RWPE2 (cell line): ENCODE measurements around the gene PCSK1.
"Not testable (repeated sequence)": the region's sequence is repeated elsewhere in the genome, so short reads cannot be mapped to it uniquely, and the experiment has no call there.

Source experiments
- ATAC-seq: fragments of 200-7000 bp; cut with Tn5 transposase; 3 replicates; pipeline ENCODE4 v1.9.1; 2021; ENCODE audit warnings: low read depth
- DNase-seq: peaks from one replicate; pipeline ENCODE4 v3.0.0-alpha.2; 2020; ENCODE audit warnings: low spot score
- H3K27ac ChIP-seq: fragments of 450-650 bp; 2 replicates; pipeline ENCODE4 v1.5.1; 2017; ENCODE audit warnings: mild to moderate bottlenecking; ENCODE audit not compliant: poor library complexity, severe bottlenecking
- H3K27me3 ChIP-seq: fragments of 250-450 bp; sonication (Bioruptor Pico); 2 replicates; pipeline ENCODE4 v1.5.1; 2021; ENCODE audit warnings: mild to moderate bottlenecking, moderate library complexity; ENCODE audit not compliant: insufficient read depth, poor library complexity, severe bottlenecking
- H3K36me3 ChIP-seq: fragments of 250-450 bp; sonication (Bioruptor Pico); 2 replicates; pipeline ENCODE4 v1.5.1; 2020; ENCODE audit warnings: low read depth, mild to moderate bottlenecking, moderate library complexity
- H3K4me1 ChIP-seq: fragments of 250-450 bp; sonication (Bioruptor Pico); 2 replicates; pipeline ENCODE4 v1.5.1; 2021; ENCODE audit warnings: mild to moderate bottlenecking, moderate library complexity; ENCODE audit not compliant: insufficient read depth, poor library complexity, severe bottlenecking
- H3K4me3 ChIP-seq: fragments of 250-450 bp; sonication (Bioruptor Pico); 2 replicates; pipeline ENCODE4 v1.5.1; 2021; ENCODE audit warnings: mild to moderate bottlenecking, moderate library complexity; ENCODE audit not compliant: severe bottlenecking
- H3K9me3 ChIP-seq: fragments of 250-450 bp; sonication (Bioruptor Pico); 2 replicates; pipeline ENCODE4 v1.5.1; 2021; ENCODE audit warnings: mild to moderate bottlenecking, moderate library complexity; ENCODE audit not compliant: severe bottlenecking
- TF ChIP-seq, protein P1 (sequence below): fragments of 450-650 bp; IDR thresholded peaks from one replicate; pipeline ENCODE4 v1.5.1; 2017; ENCODE audit warnings: mild to moderate bottlenecking, moderate library complexity; ENCODE audit not compliant: poor library complexity, severe bottlenecking

The PCSK1 gene

DNA sequence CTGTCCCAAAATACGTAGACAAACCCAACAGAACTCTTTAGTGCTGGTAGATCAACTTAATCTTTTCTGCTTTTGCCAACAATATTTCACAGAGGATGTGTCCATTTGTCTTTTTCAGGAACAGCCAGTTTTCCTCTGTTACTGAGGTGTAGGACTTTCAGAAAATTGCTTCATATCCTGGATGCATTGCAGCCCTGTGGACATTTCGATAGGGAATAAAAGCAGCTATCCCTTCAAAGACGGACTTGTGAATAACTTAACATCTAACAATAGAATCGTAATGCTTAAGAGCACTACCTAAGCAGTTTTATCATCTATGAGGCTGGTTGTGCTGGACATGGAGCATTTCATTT lies 59.7 kb downstream of the PCSK1 start:
- no peak for DNase-seq
- Histone ChIP-seq H3K36me3 (no peaks in the 10 kb centered on the region), H3K4me1 (no peaks in the 10 kb centered on the region), H3K4me3 (no peak overlapping the region), H3K9me3 (no peaks in the 10 kb centered on the region), H3K27ac (no peak overlapping the region), H3K27me3 (no peaks in the 10 kb centered on the region)
- TF ChIP-seq, protein P1, sequence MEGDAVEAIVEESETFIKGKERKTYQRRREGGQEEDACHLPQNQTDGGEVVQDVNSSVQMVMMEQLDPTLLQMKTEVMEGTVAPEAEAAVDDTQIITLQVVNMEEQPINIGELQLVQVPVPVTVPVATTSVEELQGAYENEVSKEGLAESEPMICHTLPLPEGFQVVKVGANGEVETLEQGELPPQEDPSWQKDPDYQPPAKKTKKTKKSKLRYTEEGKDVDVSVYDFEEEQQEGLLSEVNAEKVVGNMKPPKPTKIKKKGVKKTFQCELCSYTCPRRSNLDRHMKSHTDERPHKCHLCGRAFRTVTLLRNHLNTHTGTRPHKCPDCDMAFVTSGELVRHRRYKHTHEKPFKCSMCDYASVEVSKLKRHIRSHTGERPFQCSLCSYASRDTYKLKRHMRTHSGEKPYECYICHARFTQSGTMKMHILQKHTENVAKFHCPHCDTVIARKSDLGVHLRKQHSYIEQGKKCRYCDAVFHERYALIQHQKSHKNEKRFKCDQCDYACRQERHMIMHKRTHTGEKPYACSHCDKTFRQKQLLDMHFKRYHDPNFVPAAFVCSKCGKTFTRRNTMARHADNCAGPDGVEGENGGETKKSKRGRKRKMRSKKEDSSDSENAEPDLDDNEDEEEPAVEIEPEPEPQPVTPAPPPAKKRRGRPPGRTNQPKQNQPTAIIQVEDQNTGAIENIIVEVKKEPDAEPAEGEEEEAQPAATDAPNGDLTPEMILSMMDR = no peak
- ATAC-seq = no peak

DNA sequence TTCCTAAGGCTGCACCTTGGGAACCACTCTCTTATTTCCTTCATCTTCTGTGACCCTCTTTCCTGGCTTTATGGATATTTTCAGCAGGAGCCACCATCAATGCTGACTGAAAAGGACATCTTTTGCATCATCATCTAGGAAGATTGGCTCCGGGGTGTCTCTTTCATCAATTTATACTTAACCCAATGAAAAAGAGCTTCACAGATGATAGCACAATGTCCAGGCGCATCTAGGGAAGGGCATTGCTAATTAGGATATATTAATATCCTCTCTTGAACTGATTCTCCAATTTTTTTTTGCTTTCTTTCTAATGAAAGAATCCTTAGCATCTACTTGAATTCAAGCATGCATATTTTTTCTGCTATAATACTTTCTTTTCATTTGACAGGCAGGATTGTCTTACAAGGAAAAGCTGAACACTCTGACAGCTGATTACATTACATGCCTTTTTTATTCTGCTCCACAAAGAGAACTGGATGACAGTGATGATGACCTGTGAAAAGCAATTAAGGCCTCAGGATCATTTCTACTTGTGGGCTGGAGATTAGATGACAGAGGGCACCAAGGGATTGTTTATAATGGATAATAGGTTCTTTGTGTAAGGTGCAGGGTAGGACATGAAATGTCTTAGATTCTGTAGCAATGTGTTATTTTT lies 60.2 kb downstream of the PCSK1 start:
- H3K27ac ChIP-seq = no peak overlapping the region
- no peak for ATAC-seq
- no peaks in the 10 kb centered on the region for H3K27me3 ChIP-seq
- no peak for DNase-seq
- H3K4me1 ChIP-seq = no peaks in the 10 kb centered on the region
- H3K4me3 ChIP-seq = no peak overlapping the region
- TF ChIP-seq, protein P1 = no peak
- H3K9me3 ChIP-seq = no peaks in the 10 kb centered on the region
- no peaks in the 10 kb centered on the region for H3K36me3 ChIP-seq

DNA sequence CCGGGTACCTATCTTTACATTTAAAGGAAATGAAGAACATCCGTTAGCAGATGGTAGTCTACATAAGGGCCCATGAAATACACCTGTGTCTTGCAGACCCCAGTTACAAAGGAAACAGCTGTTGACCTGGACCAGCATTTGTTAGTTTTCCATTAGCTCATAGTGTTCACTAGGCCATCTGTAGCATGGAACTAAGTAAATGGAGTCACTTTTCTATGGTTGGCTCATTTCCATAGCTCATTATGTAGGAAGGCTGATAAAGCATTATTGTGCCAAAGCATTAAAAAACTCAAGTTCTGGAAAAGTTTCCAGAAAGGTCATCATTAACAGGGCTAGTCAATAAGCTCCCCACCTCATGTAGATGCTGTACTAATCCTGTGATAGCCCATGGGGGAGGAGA lies 62.1 kb downstream of the PCSK1 start:
- DNase-seq (no peak), ATAC-seq (no peak)
- Histone ChIP-seq H3K27ac (no peak overlapping the region), H3K4me3 (no peak overlapping the region), H3K9me3 (no peaks in the 10 kb centered on the region), H3K27me3 (no peaks in the 10 kb centered on the region), H3K4me1 (no peaks in the 10 kb centered on the region), H3K36me3 (no peaks in the 10 kb centered on the region)
- TF ChIP-seq, protein P1 = no peak

DNA sequence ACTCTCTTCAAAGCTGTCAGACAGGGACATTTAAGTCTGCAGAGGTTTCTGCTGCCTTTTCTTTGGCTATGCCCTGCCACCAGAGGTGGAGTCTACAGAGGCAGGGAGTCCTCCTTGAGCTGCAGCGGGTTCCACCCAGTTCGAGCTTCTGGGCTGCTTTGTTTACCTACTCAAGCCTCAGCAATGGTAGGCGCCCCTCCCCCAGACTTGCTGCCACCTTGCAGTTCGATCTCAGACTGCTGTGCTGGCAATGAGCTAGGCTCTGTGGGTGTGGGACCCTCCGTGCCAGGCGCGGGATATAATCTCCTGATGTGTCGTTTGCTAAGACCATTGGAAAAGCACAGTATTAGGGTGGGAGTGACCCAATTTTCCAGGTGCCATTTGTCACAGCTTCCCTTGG lies 65.7 kb downstream of the PCSK1 start:
- not testable (repeated sequence) for H3K27me3 ChIP-seq, H3K4me1 ChIP-seq, H3K9me3 ChIP-seq, H3K4me3 ChIP-seq, H3K27ac ChIP-seq, DNase-seq, ATAC-seq, H3K36me3 ChIP-seq

DNA sequence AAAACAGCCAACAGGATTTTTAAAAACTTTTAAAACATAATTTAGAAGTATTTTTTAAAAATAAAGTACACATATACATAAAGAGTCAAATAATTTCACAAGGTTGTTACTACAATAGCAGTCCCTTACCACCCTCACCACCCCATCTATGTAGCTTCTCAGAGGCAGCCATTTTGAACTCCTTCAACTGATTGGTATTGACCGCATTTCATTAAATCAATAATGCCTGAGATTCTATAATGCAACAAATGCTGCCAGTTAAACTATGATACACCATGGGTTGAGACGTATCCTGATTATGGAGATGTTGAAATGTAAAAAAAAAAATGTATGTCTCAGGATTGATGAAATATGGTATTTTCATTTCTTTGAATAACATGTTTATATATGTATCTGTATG lies 78.8 kb downstream of the PCSK1 start:
- ATAC-seq (no peak), DNase-seq (no peak)
- Histone ChIP-seq H3K9me3 (no peaks in the 10 kb centered on the region), H3K27me3 (no peaks in the 10 kb centered on the region), H3K27ac (no peak overlapping the region), H3K4me1 (no peaks in the 10 kb centered on the region), H3K36me3 (no peaks in the 10 kb centered on the region), H3K4me3 (no peak overlapping the region)
- TF ChIP-seq, protein P1 = no peak
